Ishikawa (cell line): ENCODE results near the gene SLC7A7.
A peak's percentile ranks its signal among the peaks of the same experiment; 100 is the strongest.

Experiments
- CEBPB ChIP-seq: IDR thresholded peaks from 2 replicates; pipeline ENCODE4 v1.6.1; 2012
- CREB1 ChIP-seq: IDR thresholded peaks from 2 replicates; pipeline ENCODE4 v1.6.1; 2012; ENCODE audit warnings: low read depth
- EGR1 ChIP-seq: IDR thresholded peaks from 2 replicates; pipeline ENCODE4 v1.6.1; 2012
- EP300 ChIP-seq: IDR thresholded peaks from 2 replicates; pipeline ENCODE4 v1.6.1; 2012; ENCODE audit warnings: borderline replicate concordance
- FOXM1 ChIP-seq: IDR thresholded peaks from 2 replicates; pipeline ENCODE4 v1.6.1; 2012; ENCODE audit warnings: low read depth, borderline replicate concordance
- MAX ChIP-seq: IDR thresholded peaks from 2 replicates; pipeline ENCODE4 v1.6.1; 2012
- NFIC ChIP-seq: IDR thresholded peaks from 2 replicates; pipeline ENCODE4 v1.6.1; 2012
- RAD21 ChIP-seq: IDR thresholded peaks from 2 replicates; pipeline ENCODE4 v1.6.1; 2012; ENCODE audit warnings: low read depth
- REST ChIP-seq: IDR thresholded peaks from 2 replicates; pipeline ENCODE4 v1.6.1; 2012; ENCODE audit warnings: low read depth, mild to moderate bottlenecking
- TAF1 ChIP-seq: IDR thresholded peaks from 2 replicates; pipeline ENCODE4 v1.6.1; 2012; ENCODE audit warnings: low read depth, mild to moderate bottlenecking
- TCF12 ChIP-seq: IDR thresholded peaks from 2 replicates; pipeline ENCODE4 v1.6.1; 2012; ENCODE audit warnings: low read depth
- TEAD4 ChIP-seq: IDR thresholded peaks from 2 replicates; pipeline ENCODE4 v1.6.1; 2012
- USF1 ChIP-seq: IDR thresholded peaks from 2 replicates; pipeline ENCODE4 v1.6.1; 2012
- YY1 ChIP-seq: IDR thresholded peaks from 2 replicates; pipeline ENCODE4 v1.6.1; 2012; ENCODE audit warnings: low read depth
- ZBTB7A ChIP-seq: IDR thresholded peaks from 2 replicates; pipeline ENCODE4 v1.6.1; 2012; ENCODE audit warnings: low read depth

SLC7A7 gene

GRCh38 chr14:22748631-22749068, 66.6 kb downstream of the SLC7A7 start:
- TF ChIP-seq TAF1 (no peak), ZBTB7A (no peak), RAD21 (0 out of 2 replicates have a peak, but pooled peaks have one; percentile 10)

- TF ChIP-seq RAD21 (no peak), REST (no peak), ZBTB7A (no peak), TEAD4 (no peak), FOXM1 (no peak), USF1 (no peak), MAX (no peak), TCF12 (no peak), CREB1 (no peak), NFIC (no peak), YY1 (no peak), TAF1 (no peak), CEBPB (no peak), EP300 (no peak), EGR1 (no peak)
These were observed 67.0 kb downstream of the SLC7A7 start for GRCh38 chr14:22748206-22748605.

GRCh38 chr14:22747769-22748168, 67.5 kb downstream of the SLC7A7 start:
- no peak for TF ChIP-seq ZBTB7A
- no peak for TF ChIP-seq EP300
- no peak for TF ChIP-seq YY1
- no peak for TF ChIP-seq TAF1
- TF ChIP-seq RAD21, result no peak
- TF ChIP-seq TCF12, result no peak
- no peak for TF ChIP-seq EGR1
- TF ChIP-seq MAX, result no peak

- TF ChIP-seq REST, result no peak
- no peak for TF ChIP-seq CREB1
- TF ChIP-seq NFIC, result no peak
- no peak for TF ChIP-seq EGR1
- TF ChIP-seq MAX, result no peak
- TF ChIP-seq TAF1, result no peak
- TF ChIP-seq CEBPB, result no peak
- no peak for TF ChIP-seq RAD21
- TF ChIP-seq TEAD4, result no peak
- no peak for TF ChIP-seq YY1
- no peak for TF ChIP-seq USF1
- no peak for TF ChIP-seq TCF12
- no peak for TF ChIP-seq ZBTB7A
- TF ChIP-seq FOXM1, result no peak
- no peak for TF ChIP-seq EP300
These were observed 75.2 kb downstream of the SLC7A7 start for GRCh38 chr14:22740020-22740419.

GRCh38 chr14:22739423-22739822, 75.8 kb downstream of the SLC7A7 start:
- TF ChIP-seq EP300 (no peak), CREB1 (no peak), NFIC (no peak), RAD21 (no peak), YY1 (no peak), FOXM1 (no peak), TAF1 (no peak)

GRCh38 chr14:22737052-22737451, 78.2 kb downstream of the SLC7A7 start:
- TF ChIP-seq TEAD4, result no peak
- no peak for TF ChIP-seq REST
- TF ChIP-seq EGR1, result no peak
- no peak for TF ChIP-seq NFIC
- TF ChIP-seq YY1, result no peak
- TF ChIP-seq FOXM1, result no peak
- no peak for TF ChIP-seq EP300
- no peak for TF ChIP-seq TAF1
